K562 (cell line): ENCODE measurements around the gene CTXN1. TPM values are rescaled to one million over a fixed set of nuclear protein-coding genes. Genes with fewer than 3 reads are reported as not detected.

Source experiments
- BRD4 ChIP-seq: fragments of 200-600 bp; sonication (generic); IDR thresholded peaks from 2 replicates; pipeline ENCODE4 v1.6.1; 2017; ENCODE audit warnings: inconsistent platforms
- E2F4 ChIP-seq: sonication (generic); formaldehyde crosslinking; IDR thresholded peaks from 2 replicates; pipeline ENCODE4 v1.8.0; 2022; ENCODE audit warnings: mild to moderate bottlenecking, low read depth, missing genetic modification reagents
- HDAC3 ChIP-seq: fragments of 450-650 bp; IDR thresholded peaks from 2 replicates; pipeline ENCODE4 v1.6.1; 2018; ENCODE audit warnings: borderline replicate concordance, mild to moderate bottlenecking, moderate library complexity; ENCODE audit not compliant: partially characterized antibody
- HNRNPUL1 ChIP-seq: fragments of 200-400 bp; formaldehyde crosslinking; IDR thresholded peaks from 2 replicates; pipeline ENCODE4 v1.6.1; 2017; ENCODE audit warnings: low read length
- IRF2 ChIP-seq: sonication (generic); formaldehyde crosslinking; IDR thresholded peaks from 2 replicates; pipeline ENCODE4 v1.8.1; 2022; ENCODE audit warnings: mild to moderate bottlenecking, missing genetic modification reagents
- KHSRP ChIP-seq: fragments of 450-650 bp; IDR thresholded peaks from 2 replicates; pipeline ENCODE4 v1.6.1; 2017
- KLF10 ChIP-seq: fragments of 250-450 bp; sonication (Bioruptor Pico); IDR thresholded peaks from 2 replicates; pipeline ENCODE4 v1.6.1; 2021; ENCODE audit warnings: matching md5 sums
- LARP7 ChIP-seq: fragments of 450-650 bp; IDR thresholded peaks from 2 replicates; pipeline ENCODE4 v1.6.1; 2016
- MAFG ChIP-seq: fragments of 450-650 bp; conservative IDR thresholded peaks from 2 replicates; pipeline ENCODE4 v1.6.1; 2016; ENCODE audit warnings: missing genetic modification characterization, missing compliant biosample characterization
- NCOA1 ChIP-seq: fragments of 450-650 bp; IDR thresholded peaks from 2 replicates; pipeline ENCODE4 v1.6.1; 2016; ENCODE audit warnings: low read depth
- NCOR1 ChIP-seq: fragments of 450-650 bp; IDR thresholded peaks from 2 replicates; pipeline ENCODE4 v1.6.1; 2016; ENCODE audit warnings: mild to moderate bottlenecking, moderate library complexity
- PTTG1 ChIP-seq: fragments of 450-650 bp; IDR thresholded peaks from 2 replicates; pipeline ENCODE4 v1.6.1; 2016; ENCODE audit warnings: low read depth, mild to moderate bottlenecking, missing genetic modification characterization, missing compliant biosample characterization
- SAFB2 ChIP-seq: fragments of 200-400 bp; formaldehyde crosslinking; IDR thresholded peaks from 2 replicates; pipeline ENCODE4 v1.6.1; 2018; ENCODE audit warnings: borderline replicate concordance, low read length, low read depth, moderate library complexity; ENCODE audit not compliant: severe bottlenecking
- SMARCC2 ChIP-seq: fragments of 450-650 bp; IDR thresholded peaks from 2 replicates; pipeline ENCODE4 v1.6.1; 2017; ENCODE audit warnings: antibody characterized with exemption, moderate library complexity, mild to moderate bottlenecking, low read depth
- SRF ChIP-seq, 2 experiments: fragments of 250-450, 450-650 bp in 1 of 2; sonication (Bioruptor Pico) in 1 of 2; sonication (generic) in 1 of 2; formaldehyde crosslinking; IDR thresholded peaks; 2 replicates each; pipeline versions ENCODE4 v1.5.0 to v1.5.1; 2020 to 2022; ENCODE audit warnings: mild to moderate bottlenecking in 1 of 2, missing genetic modification reagents in 1 of 2
- TAF9B ChIP-seq: fragments of 450-650 bp; IDR thresholded peaks from 2 replicates; pipeline ENCODE4 v1.6.1; 2018; ENCODE audit warnings: mild to moderate bottlenecking; ENCODE audit not compliant: partially characterized antibody
- TEAD2 ChIP-seq: fragments of 450-650 bp; IDR thresholded peaks from 2 replicates; pipeline ENCODE4 v1.6.1; 2016; ENCODE audit warnings: missing genetic modification characterization, control low read depth, missing compliant biosample characterization
- ZBED1 ChIP-seq: IDR thresholded peaks from 2 replicates; pipeline ENCODE4 v1.6.1; 2014
- ZNF263 ChIP-seq: sonication (generic); formaldehyde crosslinking; IDR thresholded peaks from 2 replicates; pipeline ENCODE4 v1.8.0; 2022; ENCODE audit warnings: mild to moderate bottlenecking, missing genetic modification reagents, borderline replicate concordance
- ZNF699 ChIP-seq: fragments of 250-450 bp; sonication (Bioruptor Pico); IDR thresholded peaks from 2 replicates; pipeline ENCODE4 v1.8.0; 2021; ENCODE audit warnings: mild to moderate bottlenecking, moderate library complexity; ENCODE audit not compliant: insufficient replicate concordance
- polyA plus RNA-seq, 8 experiments: library from polyadenylated mRNA; depleted of rRNA in 4 of 8; stranded (reverse) in 5 of 8; unstranded in 3 of 8; fragments of >200 nt; fragmentation: Nextera tagmentation in 2 of 8; fragmentation: Illumina TruSeq in 1 of 8; extraction: Ambion mirVana in 2 of 8; extraction: Trizol in 1 of 8; gene quantifications; 2 replicates each; pipeline versions ENCODE4 v1.2.1 to v1.2.3, GENCODE V29; 2011 to 2014; ENCODE audit warnings: inconsistent platforms in 1 of 8, missing spikeins in 1 of 8
- total RNA-seq, 7 experiments: library from RNA; depleted of rRNA in 6 of 7; stranded (reverse); fragments of >200 nt in 6 of 7; fragmentation: Illumina TruSeq in 2 of 7; extraction: Trizol in 2 of 7; gene quantifications; 2 replicates each; pipeline versions ENCODE4 v1.2.1 to v1.2.3, GENCODE V29; 2011 to 2021; ENCODE audit warnings: low replicate concordance in 1 of 7
- TF ChIP-seq, protein P1 (sequence below): sonication (generic); formaldehyde crosslinking; IDR thresholded peaks from 2 replicates; pipeline ENCODE4 v1.8.0; 2023; ENCODE audit warnings: mild to moderate bottlenecking, missing genetic modification reagents
- TF ChIP-seq, protein P2 (sequence below): fragments of 250-450 bp; sonication (Bioruptor Pico); IDR thresholded peaks from 2 replicates; pipeline ENCODE4 v1.4.0; 2020
- TF ChIP-seq, protein P3 (sequence below), 2 experiments: fragments of 450-650 bp; IDR thresholded peaks; 2 replicates each; pipeline ENCODE4 v1.6.1; 2016

The CTXN1 gene
- total and polyA plus RNA-seq, 9 of the 15 experiments (the other 6 are each of a cell fraction or from before 2014, with no cell fraction given) = 0.15 to 37.4 (median 1.8) TPM; not detected in 2

DNA sequence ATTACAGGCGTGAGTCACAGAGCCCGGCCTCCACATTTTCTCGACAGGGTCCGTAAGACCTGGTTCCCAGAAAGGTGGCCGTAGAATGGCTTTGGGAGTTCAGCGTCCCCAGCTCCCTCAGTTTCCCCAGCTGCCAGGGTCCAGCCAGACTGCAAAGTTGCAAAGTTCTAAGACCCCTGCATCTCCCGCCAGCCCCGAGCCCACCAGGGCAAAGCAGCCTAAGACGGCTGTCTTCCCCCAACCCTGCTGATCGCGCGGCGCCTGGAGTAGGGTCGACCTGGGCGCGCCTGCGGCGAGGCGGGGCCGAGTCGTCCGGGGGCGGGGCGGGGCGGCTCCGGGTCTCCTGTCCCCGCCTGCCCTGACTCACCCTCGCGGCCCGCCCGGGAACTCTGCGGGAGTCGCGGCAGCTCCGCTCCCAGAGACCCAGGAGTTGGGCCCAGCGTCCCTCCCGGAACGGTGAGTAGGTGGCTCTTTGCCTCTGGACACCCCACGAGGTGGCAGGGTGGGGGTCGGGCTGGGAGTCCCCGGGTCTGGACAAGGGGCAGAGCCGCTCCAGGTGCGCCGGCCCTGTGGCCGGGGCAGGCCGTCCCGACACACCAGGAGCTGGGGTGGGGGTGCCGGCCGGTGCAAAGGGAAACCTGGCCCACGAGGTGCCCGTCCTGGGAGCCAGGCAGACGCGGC is 37.6 kb downstream of the CTXN1 start, which contains the start of gene LRRC8E (continued):
- TF ChIP-seq HDAC3 (no peak), NCOR1 (no peak), E2F4 (no peak), KLF10 (CRISPR knock-in tag) (no peak), SMARCC2 (no peak), KHSRP (no peak), LARP7 (no peak), PTTG1 (tag) (no peak), SAFB2 (no peak), ZBED1 (no peak), ZNF699 (CRISPR knock-in tag) (no peak), TAF9B (no peak), IRF2 (CRISPR knock-in tag) (no peak), NCOA1 (no peak), TEAD2 (tag) (no peak), MAFG (tag) (no peak), SRF (CRISPR knock-in tag; IDR thresholded peaks at IDR 0.05) (no peak), HNRNPUL1 (no peak), ZNF263 (peak; percentile 20; the same call in 1 of the 2 replicates), BRD4 (no peak)
- TF ChIP-seq, protein P1, sequence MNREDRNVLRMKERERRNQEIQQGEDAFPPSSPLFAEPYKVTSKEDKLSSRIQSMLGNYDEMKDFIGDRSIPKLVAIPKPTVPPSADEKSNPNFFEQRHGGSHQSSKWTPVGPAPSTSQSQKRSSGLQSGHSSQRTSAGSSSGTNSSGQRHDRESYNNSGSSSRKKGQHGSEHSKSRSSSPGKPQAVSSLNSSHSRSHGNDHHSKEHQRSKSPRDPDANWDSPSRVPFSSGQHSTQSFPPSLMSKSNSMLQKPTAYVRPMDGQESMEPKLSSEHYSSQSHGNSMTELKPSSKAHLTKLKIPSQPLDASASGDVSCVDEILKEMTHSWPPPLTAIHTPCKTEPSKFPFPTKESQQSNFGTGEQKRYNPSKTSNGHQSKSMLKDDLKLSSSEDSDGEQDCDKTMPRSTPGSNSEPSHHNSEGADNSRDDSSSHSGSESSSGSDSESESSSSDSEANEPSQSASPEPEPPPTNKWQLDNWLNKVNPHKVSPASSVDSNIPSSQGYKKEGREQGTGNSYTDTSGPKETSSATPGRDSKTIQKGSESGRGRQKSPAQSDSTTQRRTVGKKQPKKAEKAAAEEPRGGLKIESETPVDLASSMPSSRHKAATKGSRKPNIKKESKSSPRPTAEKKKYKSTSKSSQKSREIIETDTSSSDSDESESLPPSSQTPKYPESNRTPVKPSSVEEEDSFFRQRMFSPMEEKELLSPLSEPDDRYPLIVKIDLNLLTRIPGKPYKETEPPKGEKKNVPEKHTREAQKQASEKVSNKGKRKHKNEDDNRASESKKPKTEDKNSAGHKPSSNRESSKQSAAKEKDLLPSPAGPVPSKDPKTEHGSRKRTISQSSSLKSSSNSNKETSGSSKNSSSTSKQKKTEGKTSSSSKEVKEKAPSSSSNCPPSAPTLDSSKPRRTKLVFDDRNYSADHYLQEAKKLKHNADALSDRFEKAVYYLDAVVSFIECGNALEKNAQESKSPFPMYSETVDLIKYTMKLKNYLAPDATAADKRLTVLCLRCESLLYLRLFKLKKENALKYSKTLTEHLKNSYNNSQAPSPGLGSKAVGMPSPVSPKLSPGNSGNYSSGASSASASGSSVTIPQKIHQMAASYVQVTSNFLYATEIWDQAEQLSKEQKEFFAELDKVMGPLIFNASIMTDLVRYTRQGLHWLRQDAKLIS (CRISPR knock-in tag) = no peak
- TF ChIP-seq, protein P2, sequence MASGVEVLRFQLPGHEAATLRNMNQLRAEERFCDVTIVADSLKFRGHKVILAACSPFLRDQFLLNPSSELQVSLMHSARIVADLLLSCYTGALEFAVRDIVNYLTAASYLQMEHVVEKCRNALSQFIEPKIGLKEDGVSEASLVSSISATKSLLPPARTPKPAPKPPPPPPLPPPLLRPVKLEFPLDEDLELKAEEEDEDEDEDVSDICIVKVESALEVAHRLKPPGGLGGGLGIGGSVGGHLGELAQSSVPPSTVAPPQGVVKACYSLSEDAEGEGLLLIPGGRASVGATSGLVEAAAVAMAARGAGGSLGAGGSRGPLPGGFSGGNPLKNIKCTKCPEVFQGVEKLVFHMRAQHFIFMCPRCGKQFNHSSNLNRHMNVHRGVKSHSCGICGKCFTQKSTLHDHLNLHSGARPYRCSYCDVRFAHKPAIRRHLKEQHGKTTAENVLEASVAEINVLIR (CRISPR knock-in tag) = no peak
- TF ChIP-seq, protein P3, sequence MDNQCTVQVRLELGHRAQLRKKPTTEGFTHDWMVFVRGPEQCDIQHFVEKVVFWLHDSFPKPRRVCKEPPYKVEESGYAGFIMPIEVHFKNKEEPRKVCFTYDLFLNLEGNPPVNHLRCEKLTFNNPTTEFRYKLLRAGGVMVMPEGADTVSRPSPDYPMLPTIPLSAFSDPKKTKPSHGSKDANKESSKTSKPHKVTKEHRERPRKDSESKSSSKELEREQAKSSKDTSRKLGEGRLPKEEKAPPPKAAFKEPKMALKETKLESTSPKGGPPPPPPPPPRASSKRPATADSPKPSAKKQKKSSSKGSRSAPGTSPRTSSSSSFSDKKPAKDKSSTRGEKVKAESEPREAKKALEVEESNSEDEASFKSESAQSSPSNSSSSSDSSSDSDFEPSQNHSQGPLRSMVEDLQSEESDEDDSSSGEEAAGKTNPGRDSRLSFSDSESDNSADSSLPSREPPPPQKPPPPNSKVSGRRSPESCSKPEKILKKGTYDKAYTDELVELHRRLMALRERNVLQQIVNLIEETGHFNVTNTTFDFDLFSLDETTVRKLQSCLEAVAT (IDR thresholded peaks at IDR 0.05) = no peak
